ELF-1 (cell line): ENCODE data around the gene PLAAT2.
"Not testable (repeated sequence)": the region's sequence is repeated elsewhere in the genome, so short reads cannot be mapped to it uniquely, and the experiment has no call there.

Experiments
- DNase-seq: peaks from one replicate; pipeline ENCODE4 v3.0.0-alpha.2; 2016; ENCODE audit warnings: low read depth, low spot score

The PLAAT2 gene

DNA sequence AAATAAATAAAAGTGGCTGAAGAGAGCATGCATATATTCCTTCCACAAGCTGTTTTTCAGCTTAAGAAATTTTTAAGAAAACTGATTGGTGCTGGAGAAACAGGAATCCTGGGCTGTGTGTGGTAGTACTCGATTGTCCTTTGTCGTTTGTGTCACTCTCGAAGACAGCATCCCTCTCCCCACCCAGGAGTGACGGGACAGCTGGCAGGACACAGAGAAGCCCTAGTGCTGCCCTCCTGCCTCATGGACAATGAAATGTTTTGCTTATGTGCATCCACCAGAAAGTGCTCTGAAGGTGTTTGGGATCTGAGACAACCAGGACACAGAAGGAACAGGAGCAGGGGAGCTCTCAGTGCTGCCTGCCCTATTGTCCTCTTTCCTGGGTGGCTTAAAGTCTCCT, 13.8 kb downstream of the PLAAT2 start:
- DNase-seq, result no peak

DNA sequence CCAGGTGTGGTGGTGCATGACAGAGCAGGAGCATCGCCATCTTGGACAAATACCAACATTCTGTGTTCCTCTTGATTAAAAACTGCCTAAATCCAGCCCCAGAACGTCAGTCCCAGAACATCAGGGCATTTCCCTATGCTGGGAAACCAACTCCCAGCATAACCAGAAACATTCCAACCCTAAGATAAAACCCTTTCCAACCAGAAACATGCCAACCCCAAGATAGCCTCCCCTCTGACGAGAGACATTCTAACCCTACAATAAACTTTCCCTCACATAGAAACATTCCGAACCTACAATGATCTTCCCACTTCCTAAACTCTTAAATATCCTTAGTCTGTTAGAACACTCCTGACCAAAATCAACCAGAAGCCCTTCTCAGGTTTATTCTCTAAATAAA, 15.0 kb downstream of the PLAAT2 start:
- no peak for DNase-seq

DNA sequence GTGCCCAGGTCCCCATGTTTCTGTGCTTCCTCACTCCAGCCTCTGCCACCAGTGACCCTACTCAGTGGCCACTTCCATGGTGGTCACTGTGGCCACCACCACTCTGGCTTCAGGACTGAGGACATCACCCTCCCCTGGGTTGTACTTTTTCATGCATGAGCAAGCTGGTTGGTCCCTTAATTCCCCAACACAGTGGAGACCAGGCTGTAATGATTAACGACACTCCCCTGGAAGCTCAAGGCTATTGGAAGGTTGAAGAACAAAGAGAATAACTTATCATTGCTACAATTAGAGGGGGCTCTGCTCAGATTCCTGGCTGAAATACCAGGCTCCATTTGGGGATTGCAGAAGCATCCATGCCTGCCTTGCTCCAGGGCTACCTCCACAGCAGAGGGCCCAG, 16.1 kb downstream of the PLAAT2 start:
- no peak for DNase-seq

DNA sequence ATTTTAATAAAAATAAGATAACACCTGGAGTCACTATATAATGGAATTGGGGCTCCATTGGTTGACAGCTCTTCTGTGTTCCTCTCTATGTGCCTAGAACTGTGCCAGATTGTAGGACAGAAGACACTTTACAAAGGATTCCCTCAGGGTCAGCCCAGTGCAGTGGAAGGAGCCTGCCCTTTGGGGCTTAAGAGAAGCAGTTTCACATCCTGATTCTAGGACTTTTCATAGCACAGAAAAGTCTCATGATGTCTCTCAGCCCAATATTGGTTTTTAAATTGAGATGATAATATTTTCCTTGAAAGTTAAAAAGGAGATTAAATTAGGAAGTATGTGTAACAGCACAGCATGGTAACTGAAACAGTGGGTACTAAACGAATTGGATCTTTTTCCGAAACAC, 19.5 kb downstream of the PLAAT2 start:
- no peak for DNase-seq

DNA sequence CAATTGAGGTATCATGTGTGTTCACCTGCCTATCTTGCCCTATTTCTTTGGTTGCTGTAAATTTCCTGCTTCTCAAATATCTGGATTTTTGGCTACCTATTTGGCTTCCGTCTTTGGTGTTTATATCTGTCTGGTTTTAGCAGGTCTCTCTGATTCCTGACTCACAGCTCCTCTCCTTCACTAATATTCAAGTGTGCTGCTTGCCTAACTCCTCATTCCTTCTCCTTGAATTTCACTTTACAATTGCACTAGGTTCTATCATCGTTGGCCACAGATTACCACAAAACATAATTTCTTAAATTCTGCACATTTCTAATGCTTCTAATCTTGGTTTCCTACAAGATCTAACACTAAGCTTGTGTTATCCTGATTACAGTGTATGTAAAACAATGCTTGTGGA, 20.7 kb downstream of the PLAAT2 start:
- DNase-seq, result not testable (repeated sequence)

DNA sequence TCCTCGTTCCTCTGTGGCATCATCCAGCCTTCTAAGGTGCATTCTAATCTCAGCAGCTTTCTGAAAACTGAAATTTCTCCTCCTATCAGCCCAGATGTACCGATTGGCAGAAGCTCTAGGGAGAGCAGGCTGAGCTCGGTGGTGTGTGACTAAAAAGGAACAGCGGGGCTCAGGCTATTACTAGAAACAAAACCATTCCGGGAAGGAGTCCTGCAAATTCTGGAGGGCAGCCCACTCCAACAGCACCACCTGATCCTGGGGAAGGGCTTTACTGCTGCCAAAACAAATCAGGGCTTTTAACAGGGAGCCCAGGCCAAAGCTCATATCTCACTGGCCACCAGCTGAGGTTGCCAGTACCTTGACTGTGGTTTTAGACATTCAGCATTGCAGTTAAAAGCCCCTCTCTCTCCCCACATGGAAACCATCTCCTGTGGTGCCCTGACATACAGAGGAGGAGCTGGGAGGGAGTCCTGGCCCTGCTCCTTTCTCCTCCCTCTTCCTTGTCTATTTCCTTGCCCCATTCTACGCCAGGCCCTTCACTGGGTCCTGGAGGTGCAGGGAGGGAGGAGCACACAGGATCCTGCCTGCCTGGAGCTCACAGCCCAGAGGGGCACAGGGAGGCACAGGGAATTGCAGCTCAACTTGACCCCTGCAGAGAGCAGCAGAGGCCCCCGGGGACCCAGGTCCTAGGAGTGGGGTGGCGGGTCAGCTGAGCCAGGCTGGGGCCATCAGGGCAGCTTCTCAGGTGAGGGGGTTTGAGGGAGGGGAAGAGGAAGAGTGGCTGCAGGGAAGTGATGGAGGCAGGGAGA, 25.7 kb downstream of the PLAAT2 start:
- no peak for DNase-seq

- DNase-seq, result peak; percentile 32
These were observed 26.4 kb downstream of the PLAAT2 start, which contains the start of gene PLAAT4 for GRCh38 chr11:63536669-63537292. PLAAT4 (plus strand) TSS chr11:63536808; CDS start chr11:63536869, 61 bp downstream.

DNA sequence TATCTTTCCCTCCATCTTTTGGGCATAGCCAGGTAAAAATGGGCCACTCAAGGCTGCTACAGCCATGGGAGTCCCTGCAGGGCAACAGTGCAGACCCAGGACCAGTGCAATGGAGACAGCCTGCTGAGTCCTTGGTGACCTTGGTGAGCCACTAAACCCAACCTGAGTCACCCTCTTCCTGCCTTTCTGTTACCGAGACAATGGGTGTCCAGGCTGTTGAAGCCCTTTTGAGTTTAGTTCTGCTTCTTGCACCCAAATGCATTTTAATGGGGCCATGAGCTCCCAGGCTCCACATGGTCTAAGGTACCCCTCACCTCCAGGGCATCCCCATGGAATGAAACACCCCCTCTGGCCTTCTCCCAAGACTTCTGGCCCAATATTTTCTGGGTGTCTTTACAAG, 27.4 kb downstream of the PLAAT2 start:
- DNase-seq, result no peak

DNA sequence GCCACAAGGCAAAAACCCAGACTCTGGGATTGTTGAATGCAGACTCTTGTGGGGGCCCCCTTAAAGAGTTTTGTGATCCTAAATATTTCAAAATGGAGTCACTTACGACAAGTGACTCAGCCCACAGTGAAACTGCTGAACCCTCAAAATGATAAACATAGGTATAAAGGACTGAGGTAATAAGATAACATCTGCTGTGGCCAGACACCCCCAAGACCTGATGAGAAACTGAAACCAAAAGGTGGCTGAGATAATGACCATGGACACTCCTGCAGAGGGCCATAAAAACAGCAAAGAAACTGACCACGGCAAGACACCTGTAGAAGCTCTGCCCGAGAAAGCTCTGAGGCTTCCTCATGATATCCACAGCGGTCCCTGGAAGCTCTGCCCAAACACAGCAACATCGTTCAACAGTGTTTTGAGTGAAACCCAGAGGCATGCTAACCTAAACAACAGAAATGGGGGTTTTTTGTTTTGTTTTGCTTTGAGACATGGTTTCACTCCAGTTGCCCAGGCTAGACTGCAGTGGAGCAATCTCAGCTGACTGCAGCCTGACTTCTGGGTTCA, 28.2 kb downstream of the PLAAT2 start:
- no peak for DNase-seq

GRCh38 chr11:63534076-63534475, 29.1 kb downstream of the PLAAT2 start:
- peak; percentile 18 for DNase-seq

GRCh38 chr11:63532799-63533475, 30.2 kb downstream of the PLAAT2 start:
- DNase-seq, result peak; percentile 63

- DNase-seq, result no peak
These were observed 31.1 kb downstream of the PLAAT2 start for GRCh38 chr11:63532117-63532516.

DNA sequence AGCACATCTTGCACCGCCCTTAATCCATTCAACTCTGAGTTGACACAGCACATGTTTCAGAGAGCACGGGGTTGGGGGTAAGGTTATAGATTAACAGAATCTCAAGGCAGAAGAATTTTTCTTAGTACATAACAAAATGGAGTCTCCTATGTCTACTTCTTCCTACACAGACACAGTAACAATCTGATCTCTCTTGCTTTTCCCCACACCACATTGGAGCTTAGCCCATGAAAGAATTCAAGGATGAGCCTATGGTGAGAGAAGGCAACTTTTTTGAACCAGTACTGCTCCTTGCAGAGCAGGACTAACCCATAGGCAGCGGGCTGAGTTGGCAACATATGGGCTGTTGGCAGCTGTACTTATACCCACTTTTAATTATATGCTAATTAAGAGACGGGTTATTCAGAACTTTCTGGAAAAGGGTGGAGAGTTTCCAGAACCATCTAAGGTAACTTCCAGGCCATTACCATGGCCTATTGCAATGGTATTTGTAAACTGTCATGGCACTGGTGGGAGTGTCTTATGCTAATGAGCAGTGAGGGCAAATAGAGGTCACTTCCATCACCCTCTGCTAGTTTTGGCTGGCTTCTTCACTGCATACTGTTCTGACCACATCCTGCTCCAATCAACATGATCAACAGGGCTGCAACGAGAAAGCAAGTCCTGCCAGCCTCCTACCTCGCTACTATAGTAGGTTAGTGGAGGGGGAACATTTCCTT, 31.9 kb downstream of the PLAAT2 start:
- peak; percentile 80 for DNase-seq

- no peak for DNase-seq
These were observed 33.2 kb downstream of the PLAAT2 start for GRCh38 chr11:63530021-63530420.

DNA sequence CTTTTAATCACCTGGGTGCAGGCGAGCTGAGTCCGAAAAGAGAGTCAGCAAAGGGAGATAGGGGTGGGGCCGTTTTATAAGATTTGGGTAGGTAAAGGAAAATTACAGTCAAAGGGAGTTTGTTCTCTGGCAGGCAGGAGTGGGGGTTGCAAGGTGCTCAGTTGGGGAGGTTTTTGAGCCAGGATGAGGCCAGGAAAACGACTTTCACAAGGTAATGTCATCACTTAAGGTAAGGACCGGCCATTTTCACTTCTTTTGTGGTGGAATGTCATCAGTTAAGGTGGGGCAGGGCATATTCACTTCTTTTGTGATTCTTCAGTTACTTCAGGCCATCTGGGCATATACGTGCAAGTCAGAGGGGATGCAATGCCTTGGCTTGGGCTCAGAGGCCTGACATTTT, 33.8 kb downstream of the PLAAT2 start:
- DNase-seq, result not testable (repeated sequence)

DNA sequence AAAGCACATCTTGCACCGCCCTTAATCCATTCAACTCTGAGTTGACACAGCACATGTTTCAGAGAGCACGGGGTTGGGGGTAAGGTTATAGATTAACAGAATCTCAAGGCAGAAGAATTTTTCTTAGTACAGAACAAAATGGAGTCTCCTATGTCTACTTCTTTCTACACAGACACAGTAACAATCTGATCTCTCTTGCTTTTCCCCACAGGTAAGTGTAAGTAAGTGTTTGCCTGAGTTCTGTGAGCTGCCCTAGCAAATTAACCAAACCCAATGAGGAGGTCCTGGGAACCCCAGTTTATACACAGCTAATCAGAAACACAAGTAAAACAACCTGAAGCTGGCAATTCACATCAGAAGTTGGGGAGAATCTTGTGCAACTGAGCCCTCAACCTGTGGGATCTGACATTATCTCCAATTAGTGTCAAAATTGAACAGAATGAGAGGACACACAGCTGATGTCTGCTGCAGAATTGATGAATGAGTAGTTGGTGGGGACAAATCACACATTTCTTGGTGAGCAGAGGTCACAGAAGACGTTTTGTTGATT, 34.4 kb downstream of the PLAAT2 start:
- not testable (repeated sequence) for DNase-seq

- DNase-seq, result not testable (repeated sequence)
These were observed 35.0 kb downstream of the PLAAT2 start for GRCh38 chr11:63528156-63528555.

- DNase-seq, result no peak
These were observed 35.5 kb downstream of the PLAAT2 start for GRCh38 chr11:63527667-63528066.

- no peak for DNase-seq
These were observed 40.0 kb downstream of the PLAAT2 start for GRCh38 chr11:63523151-63523550.

DNA sequence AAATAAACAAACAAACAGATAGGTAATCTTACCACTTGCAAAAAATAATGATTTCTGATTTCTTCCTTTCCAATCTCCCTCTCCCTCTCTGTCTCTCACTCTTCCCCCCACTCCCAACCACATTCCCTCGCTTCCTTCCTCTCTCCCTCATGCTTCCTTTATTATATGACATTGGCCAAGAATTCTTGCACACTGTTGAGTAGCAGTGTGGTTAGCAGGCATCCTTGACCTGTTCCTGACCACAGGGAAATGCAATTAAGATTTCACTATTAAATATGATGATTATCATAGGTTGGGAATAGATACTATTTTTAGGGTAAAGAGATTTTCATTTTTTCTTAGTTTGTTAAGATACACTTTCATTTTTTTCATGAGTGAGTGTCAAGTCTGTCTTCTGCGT, 41.3 kb downstream of the PLAAT2 start:
- DNase-seq, result no peak

- DNase-seq, result no peak
These were observed 42.5 kb downstream of the PLAAT2 start for GRCh38 chr11:63520606-63521170.
